ENCODE results near the gene NPHP4.

DNA sequence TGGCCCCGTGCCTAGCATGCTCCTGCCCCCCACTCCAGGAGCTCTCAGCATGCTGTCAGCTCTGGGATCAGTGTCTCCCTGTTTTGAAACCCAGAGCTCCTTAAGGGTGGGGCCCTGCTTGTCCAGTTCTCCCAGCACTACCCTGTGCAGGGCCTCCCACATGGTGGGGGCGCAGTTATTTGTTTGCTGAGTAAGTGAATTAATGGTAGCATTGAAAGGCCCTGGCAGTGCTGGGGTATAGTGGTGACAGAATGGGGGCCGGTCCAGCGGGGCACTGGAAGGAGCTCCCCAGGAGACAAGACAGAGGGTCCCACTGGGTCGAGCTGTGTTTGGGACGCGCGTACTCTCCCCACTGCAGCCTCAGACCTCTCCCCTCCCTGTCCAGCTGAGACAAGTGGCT is 99.9 kb downstream of the NPHP4 start:
- TF ChIP-seq, protein P1, sequence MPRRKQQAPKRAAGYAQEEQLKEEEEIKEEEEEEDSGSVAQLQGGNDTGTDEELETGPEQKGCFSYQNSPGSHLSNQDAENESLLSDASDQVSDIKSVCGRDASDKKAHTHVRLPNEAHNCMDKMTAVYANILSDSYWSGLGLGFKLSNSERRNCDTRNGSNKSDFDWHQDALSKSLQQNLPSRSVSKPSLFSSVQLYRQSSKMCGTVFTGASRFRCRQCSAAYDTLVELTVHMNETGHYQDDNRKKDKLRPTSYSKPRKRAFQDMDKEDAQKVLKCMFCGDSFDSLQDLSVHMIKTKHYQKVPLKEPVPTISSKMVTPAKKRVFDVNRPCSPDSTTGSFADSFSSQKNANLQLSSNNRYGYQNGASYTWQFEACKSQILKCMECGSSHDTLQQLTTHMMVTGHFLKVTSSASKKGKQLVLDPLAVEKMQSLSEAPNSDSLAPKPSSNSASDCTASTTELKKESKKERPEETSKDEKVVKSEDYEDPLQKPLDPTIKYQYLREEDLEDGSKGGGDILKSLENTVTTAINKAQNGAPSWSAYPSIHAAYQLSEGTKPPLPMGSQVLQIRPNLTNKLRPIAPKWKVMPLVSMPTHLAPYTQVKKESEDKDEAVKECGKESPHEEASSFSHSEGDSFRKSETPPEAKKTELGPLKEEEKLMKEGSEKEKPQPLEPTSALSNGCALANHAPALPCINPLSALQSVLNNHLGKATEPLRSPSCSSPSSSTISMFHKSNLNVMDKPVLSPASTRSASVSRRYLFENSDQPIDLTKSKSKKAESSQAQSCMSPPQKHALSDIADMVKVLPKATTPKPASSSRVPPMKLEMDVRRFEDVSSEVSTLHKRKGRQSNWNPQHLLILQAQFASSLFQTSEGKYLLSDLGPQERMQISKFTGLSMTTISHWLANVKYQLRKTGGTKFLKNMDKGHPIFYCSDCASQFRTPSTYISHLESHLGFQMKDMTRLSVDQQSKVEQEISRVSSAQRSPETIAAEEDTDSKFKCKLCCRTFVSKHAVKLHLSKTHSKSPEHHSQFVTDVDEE (CRISPR knock-in tag; IDR thresholded peaks at IDR 0.05) = no peak
- no peak for TF ChIP-seq ZFP3 (CRISPR knock-in tag; IDR thresholded peaks at IDR 0.05)
- TF ChIP-seq ARNTL (CRISPR knock-in tag; IDR thresholded peaks at IDR 0.05; ENCODE audit: borderline replicate concordance, low read depth) = no peak
- TF ChIP-seq TCF4 (CRISPR knock-in tag; IDR thresholded peaks at IDR 0.05; ENCODE audit: borderline replicate concordance) = no peak
- TF ChIP-seq, protein P2, sequence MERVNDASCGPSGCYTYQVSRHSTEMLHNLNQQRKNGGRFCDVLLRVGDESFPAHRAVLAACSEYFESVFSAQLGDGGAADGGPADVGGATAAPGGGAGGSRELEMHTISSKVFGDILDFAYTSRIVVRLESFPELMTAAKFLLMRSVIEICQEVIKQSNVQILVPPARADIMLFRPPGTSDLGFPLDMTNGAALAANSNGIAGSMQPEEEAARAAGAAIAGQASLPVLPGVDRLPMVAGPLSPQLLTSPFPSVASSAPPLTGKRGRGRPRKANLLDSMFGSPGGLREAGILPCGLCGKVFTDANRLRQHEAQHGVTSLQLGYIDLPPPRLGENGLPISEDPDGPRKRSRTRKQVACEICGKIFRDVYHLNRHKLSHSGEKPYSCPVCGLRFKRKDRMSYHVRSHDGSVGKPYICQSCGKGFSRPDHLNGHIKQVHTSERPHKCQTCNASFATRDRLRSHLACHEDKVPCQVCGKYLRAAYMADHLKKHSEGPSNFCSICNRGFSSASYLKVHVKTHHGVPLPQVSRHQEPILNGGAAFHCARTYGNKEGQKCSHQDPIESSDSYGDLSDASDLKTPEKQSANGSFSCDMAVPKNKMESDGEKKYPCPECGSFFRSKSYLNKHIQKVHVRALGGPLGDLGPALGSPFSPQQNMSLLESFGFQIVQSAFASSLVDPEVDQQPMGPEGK (CRISPR knock-in tag; IDR thresholded peaks at IDR 0.05; ENCODE audit: borderline replicate concordance) = no peak
